Measurements from ENCODE around the gene MIF4GD.
"Not testable (repeated sequence)": the region's sequence is repeated elsewhere in the genome, so short reads cannot be mapped to it uniquely, and the experiment has no call there.

MIF4GD gene

DNA sequence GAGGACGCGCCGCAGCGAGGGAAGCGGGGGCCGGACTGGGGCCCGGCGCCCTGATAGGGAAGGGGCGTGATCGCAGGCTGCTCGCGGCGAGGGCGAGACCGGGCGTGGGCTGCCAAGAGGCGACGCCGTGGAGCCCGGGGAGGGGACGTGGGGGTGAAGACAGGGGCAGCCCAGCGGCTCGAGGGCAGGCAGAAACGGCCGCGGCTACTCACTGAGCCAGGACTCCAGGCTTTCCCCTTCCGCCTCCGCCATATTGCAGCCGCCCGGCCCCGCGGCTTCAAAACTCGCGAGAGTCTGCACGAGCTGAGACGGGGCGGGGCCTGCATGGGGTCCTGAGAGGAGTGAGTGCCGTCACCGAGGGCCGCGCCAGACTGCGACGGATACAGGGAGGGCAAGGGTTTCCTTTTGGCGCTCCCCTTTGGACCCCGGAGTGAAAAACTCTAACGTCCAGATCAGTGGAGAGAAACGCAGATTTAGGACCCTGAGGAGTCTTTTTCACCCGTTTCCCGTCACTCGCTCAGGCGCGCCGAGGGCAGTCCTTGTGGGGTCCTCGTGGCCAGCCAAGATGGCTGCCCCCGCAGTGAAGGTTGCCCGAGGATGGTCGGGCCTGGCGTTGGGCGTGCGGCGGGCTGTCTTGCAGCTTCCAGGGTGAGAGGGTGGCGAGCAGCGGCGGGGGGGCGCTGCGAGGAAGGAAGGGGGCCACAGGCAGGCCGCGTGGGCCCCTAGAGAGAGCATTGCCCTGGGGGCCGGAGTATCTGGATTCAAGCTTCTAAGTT lies 9.5 kb downstream of the MIF4GD start, which contains the start of the genes GGA3 and MRPS7:
GGA3 (minus strand) TSS at position 271 of the 776 bp plus-strand sequence; CDS start at position 252, 19 bp downstream.
MRPS7 (plus strand) TSS at position 544 of the 776 bp plus-strand sequence; CDS start at position 566, 22 bp downstream.
- TF ChIP-seq, protein P1, sequence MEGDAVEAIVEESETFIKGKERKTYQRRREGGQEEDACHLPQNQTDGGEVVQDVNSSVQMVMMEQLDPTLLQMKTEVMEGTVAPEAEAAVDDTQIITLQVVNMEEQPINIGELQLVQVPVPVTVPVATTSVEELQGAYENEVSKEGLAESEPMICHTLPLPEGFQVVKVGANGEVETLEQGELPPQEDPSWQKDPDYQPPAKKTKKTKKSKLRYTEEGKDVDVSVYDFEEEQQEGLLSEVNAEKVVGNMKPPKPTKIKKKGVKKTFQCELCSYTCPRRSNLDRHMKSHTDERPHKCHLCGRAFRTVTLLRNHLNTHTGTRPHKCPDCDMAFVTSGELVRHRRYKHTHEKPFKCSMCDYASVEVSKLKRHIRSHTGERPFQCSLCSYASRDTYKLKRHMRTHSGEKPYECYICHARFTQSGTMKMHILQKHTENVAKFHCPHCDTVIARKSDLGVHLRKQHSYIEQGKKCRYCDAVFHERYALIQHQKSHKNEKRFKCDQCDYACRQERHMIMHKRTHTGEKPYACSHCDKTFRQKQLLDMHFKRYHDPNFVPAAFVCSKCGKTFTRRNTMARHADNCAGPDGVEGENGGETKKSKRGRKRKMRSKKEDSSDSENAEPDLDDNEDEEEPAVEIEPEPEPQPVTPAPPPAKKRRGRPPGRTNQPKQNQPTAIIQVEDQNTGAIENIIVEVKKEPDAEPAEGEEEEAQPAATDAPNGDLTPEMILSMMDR (IDR thresholded peaks at IDR 0.05; ENCODE audit: low read depth, low read length, missing control alignments) = no peak
- peak within 1 kb of the TSS; percentile 81 for H3K4me3 ChIP-seq (ENCODE audit: low read depth, low read length)
- peak; percentile 77 for DNase-seq (ENCODE audit: low read depth)
- in situ Hi-C loops (cut with HindIII; ENCODE audit: low sequenced_read_pairs) = no loop called here

DNA sequence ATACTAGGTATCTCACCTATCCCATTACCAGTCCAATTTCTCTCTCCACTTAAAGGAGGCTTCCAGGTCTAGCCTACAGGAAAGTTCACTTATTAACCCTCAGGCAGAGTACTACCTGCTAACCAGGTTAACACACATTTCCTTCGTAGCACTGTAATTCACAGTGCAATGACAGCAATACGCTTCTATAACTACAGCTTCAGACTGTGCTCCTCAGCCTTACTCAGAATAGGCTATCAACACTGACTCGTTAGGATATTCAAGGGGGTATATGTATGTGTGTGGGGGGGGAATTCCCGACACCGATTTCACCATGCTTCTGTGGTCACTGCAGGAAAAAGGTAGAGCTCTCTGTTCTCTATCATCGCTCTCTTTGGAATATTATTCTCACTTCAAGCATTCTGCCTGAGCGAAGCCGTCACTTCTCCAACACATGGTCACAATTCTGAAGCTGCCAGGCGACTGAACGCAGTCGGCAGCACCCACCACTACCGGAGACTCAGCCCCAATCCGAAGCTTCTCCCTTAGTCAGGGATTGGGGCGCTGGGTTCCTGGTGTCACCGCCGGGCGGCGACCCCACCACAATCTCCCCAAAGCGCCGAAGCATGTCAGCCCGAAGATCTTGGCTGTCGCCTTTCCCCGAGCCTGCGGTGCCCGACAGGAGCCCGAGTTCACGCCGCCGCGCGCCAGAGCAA lies 10.2 kb downstream of the MIF4GD start:
- TF ChIP-seq, protein P1 (IDR thresholded peaks at IDR 0.05; ENCODE audit: low read depth, low read length, missing control alignments) = peak; percentile 25
- no peak for DNase-seq (ENCODE audit: low read depth)
- in situ Hi-C loops (cut with HindIII; ENCODE audit: low sequenced_read_pairs) = no loop called here
- H3K4me3 ChIP-seq (ENCODE audit: low read depth, low read length) = peak overlapping the region; percentile 81

DNA sequence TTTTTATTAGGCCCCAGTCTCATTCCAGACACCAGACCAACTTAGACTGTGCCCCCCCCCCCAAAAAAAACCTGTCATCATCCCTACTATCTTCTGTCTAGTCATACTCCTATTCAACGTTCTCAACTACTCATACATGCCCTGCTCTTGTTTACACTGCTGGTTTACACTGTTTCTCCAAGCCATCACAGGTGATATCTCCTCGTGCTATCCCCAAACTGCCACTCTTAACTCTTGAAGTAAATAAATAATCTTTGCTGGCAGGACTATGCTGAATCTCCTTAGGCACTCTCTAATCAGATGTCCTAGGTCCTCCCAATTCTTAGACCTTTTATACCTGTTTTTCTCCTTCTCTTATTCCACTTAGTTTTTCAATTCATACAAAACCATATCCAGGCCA lies 13.8 kb downstream of the MIF4GD start:
- H3K4me3 ChIP-seq (ENCODE audit: low read depth, low read length); in situ Hi-C loops (cut with HindIII; ENCODE audit: low sequenced_read_pairs); DNase-seq (ENCODE audit: low read depth): not testable (repeated sequence)

DNA sequence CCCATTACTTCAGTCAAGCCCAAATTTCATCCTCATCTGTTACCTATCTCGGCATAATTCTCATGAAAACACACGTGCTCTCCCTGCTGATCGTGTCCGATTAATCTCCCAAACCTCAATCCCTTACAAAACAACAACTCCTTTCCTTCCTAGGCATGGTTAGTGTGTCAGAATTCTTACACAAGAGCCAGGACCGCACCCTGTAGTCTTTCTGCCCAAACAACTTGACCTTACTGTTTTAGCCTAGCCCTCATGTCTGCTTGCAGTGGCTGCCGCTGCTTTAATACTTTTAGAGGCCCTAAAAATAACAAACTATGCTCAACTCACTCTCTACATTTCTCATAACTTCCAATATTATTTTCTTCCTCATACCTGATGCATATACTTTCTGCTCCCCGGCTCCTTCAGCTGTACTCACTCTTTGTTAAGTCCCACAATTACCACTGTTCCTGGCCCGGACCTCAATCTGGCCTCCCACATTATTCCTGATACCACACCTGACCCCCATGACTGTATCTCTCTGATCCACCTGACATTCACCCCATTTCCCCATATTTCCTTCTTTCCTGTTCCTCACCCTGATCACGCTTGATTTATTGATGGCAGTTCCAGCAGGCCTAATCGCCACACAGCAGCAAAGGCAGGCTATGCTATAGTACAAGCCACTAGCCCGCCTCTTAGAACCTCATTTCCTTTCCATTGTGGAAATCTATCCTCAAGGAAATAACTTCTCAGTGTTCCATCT lies 14.9 kb downstream of the MIF4GD start:
- in situ Hi-C loops (cut with HindIII; ENCODE audit: low sequenced_read_pairs); DNase-seq (ENCODE audit: low read depth); H3K4me3 ChIP-seq (ENCODE audit: low read depth, low read length): not testable (repeated sequence)

DNA sequence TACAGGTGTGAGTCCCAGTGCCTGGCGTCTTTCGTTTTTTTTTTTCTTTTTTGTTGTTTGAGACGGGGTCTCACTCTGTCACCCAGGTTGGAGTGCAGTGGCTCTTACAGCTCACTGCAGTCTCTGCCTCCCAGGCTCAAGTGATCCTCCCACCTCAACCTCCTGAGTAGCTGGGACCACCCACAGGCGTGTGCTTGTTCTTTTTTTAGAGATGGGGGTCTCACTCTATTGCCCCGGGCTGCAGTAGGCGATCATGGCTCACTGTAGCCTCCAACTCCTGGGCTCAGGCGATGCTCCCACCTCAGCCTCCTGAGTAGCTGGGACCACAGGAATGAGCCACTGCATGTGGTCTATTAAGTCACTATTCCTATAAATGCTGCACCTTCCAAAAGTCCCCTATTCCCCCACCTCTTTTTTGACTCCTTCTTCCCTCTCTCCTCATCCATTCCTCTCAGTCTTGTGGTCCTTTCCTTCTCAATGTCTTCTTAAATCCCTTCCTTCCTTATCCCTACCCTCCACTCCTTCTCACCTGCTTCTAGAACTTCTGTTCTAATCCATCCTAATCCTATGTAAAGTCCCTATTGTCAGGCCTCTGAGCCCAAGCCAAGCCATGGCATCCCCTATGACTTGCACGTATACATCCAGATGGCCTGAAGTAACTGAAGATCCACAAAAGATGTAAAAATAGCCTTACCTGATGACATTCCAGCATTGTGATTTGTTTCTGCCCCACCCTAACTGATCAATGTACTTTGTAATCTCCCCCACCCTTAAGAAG lies 18.8 kb downstream of the MIF4GD start:
- no peak overlapping the region for H3K4me3 ChIP-seq (ENCODE audit: low read depth, low read length)
- TF ChIP-seq, protein P1 (IDR thresholded peaks at IDR 0.05; ENCODE audit: low read depth, low read length, missing control alignments) = no peak
- in situ Hi-C loops (cut with HindIII; ENCODE audit: low sequenced_read_pairs) = no loop called here
- DNase-seq (ENCODE audit: low read depth) = no peak

DNA sequence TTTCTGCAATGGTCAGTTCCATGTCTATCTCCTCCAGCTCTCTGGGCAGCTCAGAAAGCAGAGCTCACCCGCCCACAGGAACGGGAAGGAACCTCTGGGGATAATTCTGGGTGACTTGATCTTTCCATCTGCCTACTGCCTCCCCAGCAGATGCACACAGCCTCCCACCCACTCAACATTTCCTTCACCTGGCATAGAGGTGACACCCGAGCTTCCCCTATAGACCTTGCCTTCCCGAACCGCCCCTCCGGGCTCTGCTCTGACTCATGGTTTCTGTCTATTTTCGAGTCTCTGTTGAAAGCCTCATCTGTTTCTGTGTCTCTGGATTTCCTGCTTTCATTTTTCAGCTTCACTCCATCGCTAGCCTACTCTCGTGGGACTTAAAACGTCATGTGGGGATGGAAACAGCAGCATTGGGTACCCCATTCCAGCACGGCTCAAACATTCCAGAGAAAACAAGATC lies 21.0 kb downstream of the MIF4GD start:
- TF ChIP-seq, protein P1 (IDR thresholded peaks at IDR 0.05; ENCODE audit: low read depth, low read length, missing control alignments) = no peak
- DNase-seq (ENCODE audit: low read depth) = no peak
- in situ Hi-C loops (cut with HindIII; ENCODE audit: low sequenced_read_pairs) = no loop called here
- H3K4me3 ChIP-seq (ENCODE audit: low read depth, low read length) = no peak overlapping the region

DNA sequence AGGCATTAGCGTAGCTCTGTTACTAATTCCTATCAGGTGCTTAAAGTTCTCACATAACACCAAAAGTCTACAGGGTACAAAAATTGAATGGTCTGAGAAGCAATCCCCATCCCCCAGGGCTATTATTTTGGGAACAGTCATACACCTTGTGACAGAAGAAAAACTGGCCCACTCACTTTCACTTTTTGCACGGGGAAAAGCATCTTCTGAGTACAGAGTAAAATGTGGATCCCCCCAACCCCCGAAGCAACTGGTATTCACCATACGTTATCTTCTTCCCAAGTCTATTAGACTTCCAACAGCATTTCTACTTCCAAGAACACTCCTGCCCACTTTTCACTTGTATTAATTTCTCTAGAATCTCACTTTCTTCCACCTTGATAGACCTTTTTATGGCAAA lies 21.5 kb downstream of the MIF4GD start:
- no peak overlapping the region for H3K4me3 ChIP-seq (ENCODE audit: low read depth, low read length)
- DNase-seq (ENCODE audit: low read depth) = no peak
- TF ChIP-seq, protein P1 (IDR thresholded peaks at IDR 0.05; ENCODE audit: low read depth, low read length, missing control alignments) = no peak
- in situ Hi-C loops (cut with HindIII; ENCODE audit: low sequenced_read_pairs) = no loop called here
